ENCODE results near the gene GABRR3.

GABRR3 gene

DNA sequence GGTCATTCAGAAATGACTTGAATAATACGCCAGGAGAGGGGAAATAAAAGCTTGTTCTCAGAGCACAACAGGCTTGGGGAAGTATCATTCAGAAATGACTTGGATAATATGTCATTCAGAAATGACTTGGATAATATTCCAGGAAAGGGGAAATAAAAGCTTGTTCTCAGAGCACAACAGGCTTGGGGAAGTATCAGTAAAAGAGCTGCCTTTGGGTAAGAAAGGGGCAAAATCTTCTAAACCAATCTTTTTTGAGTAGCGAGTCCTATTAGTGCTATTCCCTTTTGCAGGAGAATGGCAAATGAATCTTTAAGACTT, 20.9 kb downstream of the GABRR3 start:
- no peaks in the 10 kb centered on the region for H3K36me3 ChIP-seq (ENCODE audit: control insufficient read depth in 2 of 2, insufficient read depth in 1 of 2, low read length in 2 of 2)
- ChIA-PET CTCF (interaction anchor here (0.6 to 5.2 kb wide), 3 partner anchors 8 to 314 kb away, joined by 3 to 33 read pairs (median 3); no protein-coding TSS in a partner anchor), POLR2A (no interaction called here)
- H3K27ac ChIP-seq (ENCODE audit: extremely low read depth, low read depth, low read length), result no peak overlapping the region
- H3K4me3 ChIP-seq (ENCODE audit: low read depth, low read length), result no peak overlapping the region
- TF ChIP-seq ZNF521 (tag by site-specific recombination; IDR thresholded peaks at IDR 0.05), result no peak
- no peak for TF ChIP-seq MEIS1 (CRISPR knock-in tag; IDR thresholded peaks at IDR 0.05; ENCODE audit: borderline replicate concordance)
- TF ChIP-seq ZNF585B (tag by site-specific recombination; IDR thresholded peaks at IDR 0.05), result no peak
- TF ChIP-seq, protein P1, sequence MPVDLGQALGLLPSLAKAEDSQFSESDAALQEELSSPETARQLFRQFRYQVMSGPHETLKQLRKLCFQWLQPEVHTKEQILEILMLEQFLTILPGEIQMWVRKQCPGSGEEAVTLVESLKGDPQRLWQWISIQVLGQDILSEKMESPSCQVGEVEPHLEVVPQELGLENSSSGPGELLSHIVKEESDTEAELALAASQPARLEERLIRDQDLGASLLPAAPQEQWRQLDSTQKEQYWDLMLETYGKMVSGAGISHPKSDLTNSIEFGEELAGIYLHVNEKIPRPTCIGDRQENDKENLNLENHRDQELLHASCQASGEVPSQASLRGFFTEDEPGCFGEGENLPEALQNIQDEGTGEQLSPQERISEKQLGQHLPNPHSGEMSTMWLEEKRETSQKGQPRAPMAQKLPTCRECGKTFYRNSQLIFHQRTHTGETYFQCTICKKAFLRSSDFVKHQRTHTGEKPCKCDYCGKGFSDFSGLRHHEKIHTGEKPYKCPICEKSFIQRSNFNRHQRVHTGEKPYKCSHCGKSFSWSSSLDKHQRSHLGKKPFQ (tag by site-specific recombination; IDR thresholded peaks at IDR 0.05), result no peak
- no peak for TF ChIP-seq ZNF2 (tag by site-specific recombination; IDR thresholded peaks at IDR 0.05)
- TF ChIP-seq, protein P2, sequence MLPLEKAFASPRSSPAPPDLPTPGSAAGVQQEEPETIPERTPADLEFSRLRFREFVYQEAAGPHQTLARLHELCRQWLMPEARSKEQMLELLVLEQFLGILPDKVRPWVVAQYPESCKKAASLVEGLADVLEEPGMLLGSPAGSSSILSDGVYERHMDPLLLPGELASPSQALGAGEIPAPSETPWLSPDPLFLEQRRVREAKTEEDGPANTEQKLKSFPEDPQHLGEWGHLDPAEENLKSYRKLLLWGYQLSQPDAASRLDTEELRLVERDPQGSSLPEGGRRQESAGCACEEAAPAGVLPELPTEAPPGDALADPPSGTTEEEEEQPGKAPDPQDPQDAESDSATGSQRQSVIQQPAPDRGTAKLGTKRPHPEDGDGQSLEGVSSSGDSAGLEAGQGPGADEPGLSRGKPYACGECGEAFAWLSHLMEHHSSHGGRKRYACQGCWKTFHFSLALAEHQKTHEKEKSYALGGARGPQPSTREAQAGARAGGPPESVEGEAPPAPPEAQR (tag by site-specific recombination; IDR thresholded peaks at IDR 0.05), result no peak
- TF ChIP-seq ZNF146 (tag by site-specific recombination; IDR thresholded peaks at IDR 0.05), result no peak
- TF ChIP-seq ZSCAN23 (tag by site-specific recombination; IDR thresholded peaks at IDR 0.05), result no peak
- no peak for TF ChIP-seq ZNF792 (tag by site-specific recombination; IDR thresholded peaks at IDR 0.05)
- no peak for TF ChIP-seq ZXDB (tag by site-specific recombination; IDR thresholded peaks at IDR 0.05)
- TF ChIP-seq ZNF654 (tag by site-specific recombination; IDR thresholded peaks at IDR 0.05; ENCODE audit: low read depth), result no peak
- TF ChIP-seq, protein P3, sequence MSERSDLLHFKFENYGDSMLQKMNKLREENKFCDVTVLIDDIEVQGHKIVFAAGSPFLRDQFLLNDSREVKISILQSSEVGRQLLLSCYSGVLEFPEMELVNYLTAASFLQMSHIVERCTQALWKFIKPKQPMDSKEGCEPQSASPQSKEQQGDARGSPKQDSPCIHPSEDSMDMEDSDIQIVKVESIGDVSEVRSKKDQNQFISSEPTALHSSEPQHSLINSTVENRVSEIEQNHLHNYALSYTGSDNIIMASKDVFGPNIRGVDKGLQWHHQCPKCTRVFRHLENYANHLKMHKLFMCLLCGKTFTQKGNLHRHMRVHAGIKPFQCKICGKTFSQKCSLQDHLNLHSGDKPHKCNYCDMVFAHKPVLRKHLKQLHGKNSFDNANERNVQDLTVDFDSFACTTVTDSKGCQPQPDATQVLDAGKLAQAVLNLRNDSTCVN (tag by site-specific recombination; optimal IDR thresholded peaks at IDR 0.05), result no peak
- no peak for TF ChIP-seq ZNF677 (tag by site-specific recombination; IDR thresholded peaks at IDR 0.05)
- no peak for TF ChIP-seq MYNN (tag by site-specific recombination; IDR thresholded peaks at IDR 0.05; ENCODE audit: borderline replicate concordance)
- no peak for TF ChIP-seq ZIC2 (tag by site-specific recombination; IDR thresholded peaks at IDR 0.05)
- TF ChIP-seq ZNF629 (tag by site-specific recombination; IDR thresholded peaks at IDR 0.05), result no peak
- no peak for TF ChIP-seq ZNF514 (tag by site-specific recombination; IDR thresholded peaks at IDR 0.05)
- no peak for TF ChIP-seq ZNF48 (tag by site-specific recombination; IDR thresholded peaks at IDR 0.05)
- H3K4me1 ChIP-seq (ENCODE audit: control insufficient read depth, insufficient read depth, low read length), result no peaks in the 10 kb centered on the region
- H3K9me3 ChIP-seq (ENCODE audit: control insufficient read depth, insufficient read depth, low read depth, low read length), result no peaks in the 10 kb centered on the region

DNA sequence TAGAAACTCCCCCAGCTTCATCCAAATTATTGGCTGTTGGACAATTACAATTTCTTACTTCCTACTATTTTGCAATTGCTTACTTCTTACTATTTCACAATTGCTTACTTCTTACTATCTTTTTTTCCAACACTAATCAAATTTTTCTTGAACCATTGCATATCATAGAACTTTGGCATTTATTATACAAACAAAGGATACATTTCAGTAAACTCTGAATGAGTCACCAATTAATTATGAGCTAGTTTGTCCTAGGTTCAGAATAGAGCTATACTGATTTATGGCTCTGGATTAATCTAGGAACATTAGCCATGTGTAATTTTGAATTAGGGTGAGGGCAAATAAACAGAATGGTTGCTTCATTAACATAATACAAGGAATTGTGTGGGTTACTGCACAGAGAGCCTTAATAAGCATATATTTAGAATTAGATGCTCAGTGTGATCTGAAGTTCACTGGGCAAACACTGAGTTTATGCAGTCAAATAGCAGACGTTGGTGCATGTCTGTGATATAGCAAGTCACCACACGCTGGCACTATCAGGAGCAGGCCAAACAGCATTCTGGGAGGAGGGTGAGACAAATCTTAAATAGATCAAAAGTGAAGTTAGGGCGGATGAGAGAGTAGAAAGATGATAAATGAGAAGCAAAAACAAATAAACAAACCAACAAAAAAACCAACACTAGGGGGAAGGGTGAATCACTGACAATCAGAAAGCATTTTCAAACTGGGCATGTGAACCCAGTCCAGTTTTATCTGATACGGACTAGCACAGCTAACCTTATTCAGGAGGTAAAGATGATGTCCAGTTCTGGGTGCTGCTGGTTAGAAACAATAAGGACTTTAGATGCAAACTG, 21.5 kb downstream of the GABRR3 start:
- H3K27ac ChIP-seq (ENCODE audit: extremely low read depth, low read depth, low read length), result no peak overlapping the region
- no peak overlapping the region for H3K4me3 ChIP-seq (ENCODE audit: low read depth, low read length)
- POLR2A ChIA-PET, result no interaction called here
- TF ChIP-seq ZXDB (tag by site-specific recombination; IDR thresholded peaks at IDR 0.05), result no peak
- no peak for TF ChIP-seq OVOL3 (tag by site-specific recombination; IDR thresholded peaks at IDR 0.05)
- no peak for TF ChIP-seq KLF9 (tag by site-specific recombination; IDR thresholded peaks at IDR 0.05; ENCODE audit: low read depth)
- no peak for TF ChIP-seq ZNF394 (tag by site-specific recombination; IDR thresholded peaks at IDR 0.05; ENCODE audit: borderline replicate concordance)
- peak; percentile 31; the same call in 1 of the 2 replicates for TF ChIP-seq ZNF366 (tag by site-specific recombination; conservative IDR thresholded peaks at IDR 0.05)
- no peak for TF ChIP-seq YY2 (tag by site-specific recombination; IDR thresholded peaks at IDR 0.05)
- TF ChIP-seq, protein P4, sequence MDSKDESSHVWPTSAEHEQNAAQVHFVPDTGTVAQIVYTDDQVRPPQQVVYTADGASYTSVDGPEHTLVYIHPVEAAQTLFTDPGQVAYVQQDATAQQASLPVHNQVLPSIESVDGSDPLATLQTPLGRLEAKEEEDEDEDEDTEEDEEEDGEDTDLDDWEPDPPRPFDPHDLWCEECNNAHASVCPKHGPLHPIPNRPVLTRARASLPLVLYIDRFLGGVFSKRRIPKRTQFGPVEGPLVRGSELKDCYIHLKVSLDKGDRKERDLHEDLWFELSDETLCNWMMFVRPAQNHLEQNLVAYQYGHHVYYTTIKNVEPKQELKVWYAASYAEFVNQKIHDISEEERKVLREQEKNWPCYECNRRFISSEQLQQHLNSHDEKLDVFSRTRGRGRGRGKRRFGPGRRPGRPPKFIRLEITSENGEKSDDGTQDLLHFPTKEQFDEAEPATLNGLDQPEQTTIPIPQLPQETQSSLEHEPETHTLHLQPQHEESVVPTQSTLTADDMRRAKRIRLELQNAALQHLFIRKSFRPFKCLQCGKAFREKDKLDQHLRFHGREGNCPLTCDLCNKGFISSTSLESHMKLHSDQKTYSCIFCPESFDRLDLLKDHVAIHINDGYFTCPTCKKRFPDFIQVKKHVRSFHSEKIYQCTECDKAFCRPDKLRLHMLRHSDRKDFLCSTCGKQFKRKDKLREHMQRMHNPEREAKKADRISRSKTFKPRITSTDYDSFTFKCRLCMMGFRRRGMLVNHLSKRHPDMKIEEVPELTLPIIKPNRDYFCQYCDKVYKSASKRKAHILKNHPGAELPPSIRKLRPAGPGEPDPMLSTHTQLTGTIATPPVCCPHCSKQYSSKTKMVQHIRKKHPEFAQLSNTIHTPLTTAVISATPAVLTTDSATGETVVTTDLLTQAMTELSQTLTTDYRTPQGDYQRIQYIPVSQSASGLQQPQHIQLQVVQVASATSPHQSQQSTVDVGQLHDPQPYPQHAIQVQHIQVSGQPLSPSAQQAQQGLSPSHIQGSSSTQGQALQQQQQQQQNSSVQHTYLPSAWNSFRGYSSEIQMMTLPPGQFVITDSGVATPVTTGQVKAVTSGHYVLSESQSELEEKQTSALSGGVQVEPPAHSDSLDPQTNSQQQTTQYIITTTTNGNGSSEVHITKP (tag by site-specific recombination; IDR thresholded peaks at IDR 0.05), result peak; percentile 90
- TF ChIP-seq, protein P5, sequence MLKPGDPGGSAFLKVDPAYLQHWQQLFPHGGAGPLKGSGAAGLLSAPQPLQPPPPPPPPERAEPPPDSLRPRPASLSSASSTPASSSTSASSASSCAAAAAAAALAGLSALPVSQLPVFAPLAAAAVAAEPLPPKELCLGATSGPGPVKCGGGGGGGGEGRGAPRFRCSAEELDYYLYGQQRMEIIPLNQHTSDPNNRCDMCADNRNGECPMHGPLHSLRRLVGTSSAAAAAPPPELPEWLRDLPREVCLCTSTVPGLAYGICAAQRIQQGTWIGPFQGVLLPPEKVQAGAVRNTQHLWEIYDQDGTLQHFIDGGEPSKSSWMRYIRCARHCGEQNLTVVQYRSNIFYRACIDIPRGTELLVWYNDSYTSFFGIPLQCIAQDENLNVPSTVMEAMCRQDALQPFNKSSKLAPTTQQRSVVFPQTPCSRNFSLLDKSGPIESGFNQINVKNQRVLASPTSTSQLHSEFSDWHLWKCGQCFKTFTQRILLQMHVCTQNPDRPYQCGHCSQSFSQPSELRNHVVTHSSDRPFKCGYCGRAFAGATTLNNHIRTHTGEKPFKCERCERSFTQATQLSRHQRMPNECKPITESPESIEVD (tag by site-specific recombination; IDR thresholded peaks at IDR 0.05), result 0 out of 2 replicates have a peak, but pooled peaks have one; percentile 40
- TF ChIP-seq SP7 (tag by site-specific recombination; IDR thresholded peaks at IDR 0.05), result peak; percentile 51; the same call in 1 of the 2 replicates

More for the DNA sequence above, 21.5 kb downstream of the GABRR3 start:
- H3K36me3 ChIP-seq (ENCODE audit: control insufficient read depth in 2 of 2, insufficient read depth in 1 of 2, low read length in 2 of 2), result no peaks in the 10 kb centered on the region
- no peaks in the 10 kb centered on the region for H3K4me1 ChIP-seq (ENCODE audit: control insufficient read depth, insufficient read depth, low read length)
- CTCF ChIA-PET, result interaction anchor here (0.6 to 5.2 kb wide), 4 partner anchors 9 to 313 kb away, joined by 3 to 33 read pairs (median 4); no protein-coding TSS in a partner anchor
- H3K9me3 ChIP-seq (ENCODE audit: control insufficient read depth, insufficient read depth, low read depth, low read length), result no peaks in the 10 kb centered on the region

All from HEK293 (cell line).